ENCODE data around the gene SYPL2.

SYPL2 gene

GRCh38 chr1:109521002-109521951 lies 54.9 kb downstream of the SYPL2 start:
- no peak for DNase-seq

- no peak for DNase-seq
Observed at GRCh38 chr1:109522026-109522425, 55.7 kb downstream of the SYPL2 start.

- DNase-seq = no peak
Observed at GRCh38 chr1:109523706-109524105, 57.4 kb downstream of the SYPL2 start.

GRCh38 chr1:109527098-109527811 lies 60.9 kb downstream of the SYPL2 start:
- DNase-seq = no peak

GRCh38 chr1:109527846-109528695 lies 61.7 kb downstream of the SYPL2 start:
- no peak for DNase-seq

- no peak for DNase-seq
Observed at GRCh38 chr1:109528712-109529111, 62.4 kb downstream of the SYPL2 start.

- DNase-seq = no peak
Observed at GRCh38 chr1:109529881-109530456, 63.6 kb downstream of the SYPL2 start.

GRCh38 chr1:109530457-109531087 lies 64.2 kb downstream of the SYPL2 start:
- DNase-seq = no peak

GRCh38 chr1:109531380-109531779 lies 65.0 kb downstream of the SYPL2 start:
- DNase-seq = no peak
